Measurements from ENCODE around the gene CDH12.

DNA sequence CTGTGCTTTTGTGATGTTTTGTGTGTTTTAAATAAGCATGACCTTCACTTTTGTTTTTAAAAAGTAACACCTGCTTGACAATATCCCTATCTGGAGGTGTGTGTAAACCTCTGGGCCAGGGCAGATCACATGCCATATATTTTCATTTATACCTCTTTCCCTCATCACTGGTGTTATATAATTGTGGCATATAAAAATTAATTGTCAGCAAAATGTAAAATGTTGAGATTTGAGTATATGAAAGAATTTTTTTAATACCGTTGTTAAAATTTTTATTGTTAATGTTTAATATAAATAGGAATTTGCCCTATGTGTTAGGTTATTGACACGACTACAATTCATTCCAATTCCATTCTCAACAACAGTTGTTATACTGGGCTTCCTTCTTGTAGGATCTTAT, 6.5 kb downstream of the CDH12 start:
- TF ChIP-seq TAF1 (IDR thresholded peaks at IDR 0.05; ENCODE audit: low read depth, low read length) (no peak), POLR2A (IDR thresholded peaks at IDR 0.05; ENCODE audit: low read depth, low read length) (no peak), POLR2AphosphoS5 (IDR thresholded peaks at IDR 0.05; ENCODE audit: low read depth, low read length) (no peak)

All from GM12891 (cell line).